ENCODE results near the gene B3GALT4.
A peak's percentile ranks its signal among the peaks of the same experiment; 100 is the strongest.

B3GALT4 gene

GRCh38 chr6:33292996-33293682 lies 16.2 kb downstream of the B3GALT4 start:
- no peak for DNase-seq (ENCODE audit: low read depth)

GRCh38 chr6:33294086-33294823 lies 17.3 kb downstream of the B3GALT4 start:
- DNase-seq (ENCODE audit: low read depth): no peak

DNA sequence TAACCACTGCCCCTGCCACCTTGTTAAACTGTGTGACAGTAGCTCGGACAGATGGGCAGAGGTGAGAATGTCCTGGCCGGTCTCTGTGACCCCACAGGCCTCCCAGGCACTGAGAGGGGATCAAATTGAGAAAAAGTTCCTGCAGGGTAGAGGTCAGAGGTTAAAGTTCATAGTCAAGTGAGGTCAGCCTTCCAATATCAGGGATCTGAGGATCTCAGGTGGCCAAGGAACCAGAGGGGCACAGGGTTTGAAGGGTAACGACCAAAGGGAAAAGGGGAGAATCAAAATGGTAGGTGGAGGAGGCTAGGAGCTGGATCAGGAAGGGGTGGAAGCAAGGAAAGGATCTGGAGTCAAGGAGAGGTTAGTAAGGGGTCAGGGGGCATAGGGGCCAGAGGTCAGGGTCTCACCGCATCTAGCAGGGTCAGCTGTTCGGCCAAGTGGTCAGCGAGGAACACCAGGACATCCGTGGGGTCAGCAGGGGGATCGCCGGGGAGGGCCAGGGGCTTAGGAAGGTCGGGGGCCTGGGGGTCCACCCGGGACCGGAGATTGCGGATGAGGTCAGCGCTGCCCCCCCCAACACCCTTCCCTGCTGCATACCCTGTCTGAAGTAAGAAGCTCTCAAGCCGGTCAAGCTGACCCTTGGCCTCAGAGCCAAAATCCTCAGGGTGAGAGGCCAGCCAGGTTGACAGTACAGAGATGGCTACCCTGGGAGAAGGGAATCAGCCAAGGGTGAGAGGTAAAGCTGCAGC lies 18.9 kb downstream of the B3GALT4 start:
- no peak for DNase-seq (ENCODE audit: low read depth)

DNA sequence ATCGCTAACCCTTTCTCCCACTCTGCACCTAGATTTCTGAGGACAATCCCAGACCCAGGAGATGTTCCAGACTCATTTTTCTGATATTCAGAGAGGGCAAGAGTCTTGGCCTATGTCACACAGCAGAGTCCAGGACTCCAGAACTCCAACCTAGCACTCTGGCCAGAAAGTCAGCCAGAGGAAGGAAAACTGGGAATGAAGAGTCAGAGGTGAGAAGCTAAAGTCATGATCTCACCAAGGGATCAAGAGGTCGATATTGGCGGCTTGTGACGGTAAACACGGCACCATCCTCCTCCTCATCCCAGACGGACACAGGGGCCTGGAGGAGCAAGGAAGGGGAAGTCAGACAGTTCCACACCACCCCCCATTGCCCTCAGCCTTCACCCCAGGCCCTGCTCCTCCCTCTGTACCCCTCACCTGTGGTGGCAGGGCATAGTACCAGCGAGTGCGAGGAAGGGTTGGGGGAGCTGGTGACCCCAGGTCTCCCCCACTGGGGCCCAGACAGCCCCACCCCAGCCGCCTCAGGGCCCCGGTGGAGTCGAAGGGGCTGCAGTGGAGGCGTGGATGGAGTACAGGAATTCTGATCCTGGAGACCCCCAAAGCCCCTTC lies 20.0 kb downstream of the B3GALT4 start:
- no peak for DNase-seq (ENCODE audit: low read depth)

DNA sequence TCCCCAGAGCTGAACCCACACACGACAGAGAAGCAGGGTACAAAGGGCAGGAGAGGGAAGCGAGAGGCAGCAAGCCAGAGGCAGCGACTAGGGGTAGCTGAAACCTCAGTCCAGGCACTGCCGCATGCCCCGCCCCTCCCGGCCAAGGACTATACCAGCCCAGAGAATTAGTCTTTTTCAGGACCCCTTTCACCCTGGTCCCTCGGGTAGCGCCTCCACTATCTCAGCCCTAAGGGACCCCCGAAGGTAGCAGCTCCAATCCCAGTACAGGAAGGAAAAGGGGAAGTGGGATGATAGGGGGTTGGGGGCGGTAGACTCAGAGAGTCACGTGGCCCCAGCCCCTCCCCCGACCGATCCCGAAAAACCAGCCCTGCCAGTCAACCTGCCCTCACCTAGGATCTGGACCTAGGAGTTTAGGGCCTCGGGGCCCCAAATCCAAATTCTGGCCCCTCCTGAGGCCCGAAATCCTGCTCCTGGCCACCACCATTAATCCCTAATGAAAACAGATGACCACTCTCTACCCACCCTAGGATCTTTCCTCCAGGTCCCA lies 20.6 kb downstream of the B3GALT4 start:
- DNase-seq (ENCODE audit: low read depth): no peak

GRCh38 chr6:33297956-33298772 lies 21.2 kb downstream of the B3GALT4 start:
- DNase-seq (ENCODE audit: low read depth): no peak

DNA sequence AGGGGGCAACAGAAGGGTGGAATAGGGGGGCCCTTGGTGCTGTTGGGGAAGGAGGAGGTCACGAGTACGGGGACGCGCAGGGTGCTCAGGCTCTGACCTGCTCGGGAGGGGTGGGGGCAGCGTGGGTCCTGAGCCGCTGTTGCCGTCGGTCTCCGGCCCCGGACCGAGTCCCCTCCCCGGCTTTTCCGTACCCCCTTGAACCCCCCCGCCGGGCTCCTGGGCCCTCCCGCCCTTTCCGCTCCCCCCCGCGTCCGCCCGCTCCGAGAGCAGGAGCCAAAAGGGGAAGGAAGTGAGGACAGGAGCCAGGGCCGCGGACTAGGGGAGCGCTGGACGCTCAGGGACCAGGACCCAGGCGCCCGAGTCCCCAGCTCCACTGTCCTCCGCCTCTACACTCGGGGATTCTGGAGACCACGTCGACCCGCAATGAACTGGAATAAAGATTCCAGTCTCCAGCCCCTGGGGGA lies 21.9 kb downstream of the B3GALT4 start, which contains the start of gene RGL2:
RGL2 (minus strand) TSS at position 170 of the 464 bp plus-strand sequence. CDS start 332 bp downstream, outside the sequence.
- DNase-seq (ENCODE audit: low read depth): no peak

GRCh38 chr6:33299237-33299944 lies 22.5 kb downstream of the B3GALT4 start:
- DNase-seq (ENCODE audit: low read depth): peak; percentile 85

DNA sequence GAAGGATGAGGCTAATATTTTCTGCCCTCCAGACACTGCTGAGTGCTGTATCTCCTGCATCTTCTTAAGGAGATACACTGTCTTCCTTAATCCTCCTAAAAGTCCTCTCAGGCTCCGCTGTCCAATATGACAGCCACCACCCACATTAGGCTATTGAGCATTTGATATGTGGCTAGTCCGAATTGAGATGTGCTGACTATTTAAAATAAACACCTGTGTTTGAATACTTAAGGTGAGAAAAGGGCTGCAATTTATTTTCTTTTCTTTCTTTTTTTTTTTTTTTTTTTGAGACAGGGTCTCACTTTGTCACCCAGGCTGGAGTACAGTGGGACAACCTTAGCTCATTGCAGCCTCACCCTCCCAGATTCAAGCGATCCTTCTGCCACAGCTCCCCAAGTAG lies 25.0 kb downstream of the B3GALT4 start:
- no peak for DNase-seq (ENCODE audit: low read depth)

DNA sequence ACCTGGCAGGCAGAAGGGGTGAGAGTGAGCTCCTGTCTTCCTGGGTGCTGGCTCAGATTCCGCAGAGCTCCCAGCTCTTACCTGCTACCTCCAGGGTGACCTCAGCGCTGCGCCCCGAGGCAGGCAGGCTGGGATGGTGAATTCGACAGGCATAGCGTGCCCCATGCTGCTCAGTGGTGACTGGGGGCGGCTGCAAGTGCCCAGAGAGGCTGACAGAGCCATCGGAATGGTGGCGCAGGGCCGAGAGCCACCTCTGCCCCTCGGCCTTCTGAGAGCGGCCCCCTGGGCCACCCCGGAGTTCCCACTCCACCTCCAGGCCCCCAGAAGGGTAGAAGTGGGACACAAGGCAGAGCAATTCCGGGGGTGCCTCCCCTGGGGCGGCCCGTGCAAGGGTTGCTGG lies 27.3 kb downstream of the B3GALT4 start:
- no peak for DNase-seq (ENCODE audit: low read depth)

DNA sequence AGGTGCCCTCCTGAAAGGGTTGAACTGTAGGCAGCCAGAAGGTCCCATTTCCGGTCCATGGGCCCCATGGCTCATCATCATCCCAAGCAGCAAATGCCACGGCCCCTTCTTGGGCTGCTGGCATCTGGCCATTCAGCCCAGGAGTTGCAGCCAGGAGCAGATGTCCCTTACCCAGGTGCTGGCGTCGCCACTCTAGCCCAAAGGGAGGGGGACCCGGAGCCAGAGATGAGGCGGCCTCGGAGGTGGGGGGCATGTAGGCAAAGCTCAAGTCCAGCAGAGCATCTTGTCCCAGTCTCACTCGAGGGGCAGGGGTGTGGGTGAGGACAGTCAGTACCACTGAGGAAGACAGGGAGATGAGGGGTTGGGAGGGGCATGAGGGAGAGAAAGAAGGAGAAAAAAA lies 28.1 kb downstream of the B3GALT4 start:
- no peak for DNase-seq (ENCODE audit: low read depth)

DNA sequence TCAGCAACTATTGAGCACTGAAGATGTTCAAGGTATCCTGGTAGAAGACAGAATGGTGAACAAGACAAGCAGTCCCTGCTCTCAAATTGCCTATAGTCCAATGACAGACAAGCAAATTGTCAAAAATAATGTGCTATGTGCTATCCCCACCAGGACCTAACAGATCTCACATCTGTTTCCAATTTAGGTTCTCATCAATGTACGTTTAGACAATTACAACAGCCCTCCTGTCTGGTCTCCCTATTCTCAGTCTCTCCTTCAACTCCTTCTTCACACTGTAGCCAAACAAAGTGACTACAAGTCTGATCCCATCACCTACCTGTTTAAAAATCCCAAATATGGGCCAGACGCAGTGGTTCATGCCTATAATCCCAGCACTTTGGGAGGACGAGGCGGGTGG lies 29.4 kb downstream of the B3GALT4 start:
- no peak for DNase-seq (ENCODE audit: low read depth)

GRCh38 chr6:33312361-33313104 lies 35.6 kb downstream of the B3GALT4 start:
- DNase-seq (ENCODE audit: low read depth): peak; percentile 53

GRCh38 chr6:33313105-33313708 lies 36.3 kb downstream of the B3GALT4 start:
- no peak for DNase-seq (ENCODE audit: low read depth)

DNA sequence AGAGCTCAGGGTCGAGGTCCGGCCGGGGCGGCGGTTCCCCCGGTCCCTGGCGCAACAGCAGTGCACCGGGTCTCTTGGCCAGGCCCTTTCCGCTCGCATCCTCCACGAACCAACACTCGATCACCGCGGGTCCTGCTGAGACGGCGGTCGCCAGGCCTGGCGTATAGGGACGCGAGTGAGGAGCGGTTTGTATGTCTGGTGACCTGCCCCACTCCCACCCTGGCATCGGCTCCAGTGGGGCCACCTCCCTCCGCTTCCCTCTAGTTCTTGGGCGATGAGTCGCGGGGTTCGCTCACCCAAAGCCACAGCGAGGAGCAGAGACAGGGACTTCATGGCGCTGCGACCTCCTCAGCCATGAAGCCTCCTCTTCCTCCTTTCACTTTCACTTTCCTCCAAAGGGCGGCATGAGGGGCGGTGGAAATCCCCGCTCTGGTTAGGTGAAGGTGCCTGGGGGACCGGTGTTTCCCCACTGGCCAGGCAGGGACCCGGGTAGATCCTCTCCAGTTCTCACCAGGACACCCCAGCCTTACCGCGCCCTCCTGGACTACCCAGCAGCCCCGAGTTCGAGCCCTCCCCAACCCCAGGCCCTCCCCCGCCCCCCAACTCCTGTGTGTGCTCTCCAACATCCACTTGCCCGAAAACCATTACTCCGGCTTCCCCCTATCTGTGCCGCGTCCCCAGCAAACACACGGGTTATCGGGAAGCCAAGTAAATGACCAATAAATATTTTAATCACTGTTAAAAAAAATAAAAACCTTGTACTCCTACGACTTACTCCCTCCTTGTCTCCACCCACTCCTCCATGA lies 37.0 kb downstream of the B3GALT4 start, which contains the start of gene TAPBP:
TAPBP (minus strand) TSS at position 370 of the 806 bp plus-strand sequence; CDS start at position 333, 37 bp downstream.
- DNase-seq (ENCODE audit: low read depth): peak; percentile 65

DNA sequence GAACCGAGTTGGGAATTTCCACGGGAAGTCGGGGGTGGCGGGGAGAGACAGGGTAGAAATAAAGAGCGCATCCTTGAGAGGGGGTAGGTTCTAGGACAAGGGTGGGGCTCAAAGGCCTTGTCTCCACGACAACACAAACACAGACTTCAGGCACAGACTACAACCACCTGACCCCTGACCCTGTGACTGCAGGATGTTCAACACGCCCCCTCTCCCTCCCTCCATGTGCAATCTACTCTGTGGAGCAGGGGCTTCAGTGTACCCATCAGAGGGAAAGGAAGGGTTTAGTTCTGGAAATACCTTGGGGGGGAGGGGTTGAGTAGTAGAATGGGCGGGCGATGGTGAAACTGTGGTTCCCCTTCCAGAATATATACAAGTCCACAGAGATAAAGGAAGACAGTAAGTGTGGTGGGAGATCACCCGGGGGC lies 37.6 kb downstream of the B3GALT4 start:
- no peak for DNase-seq (ENCODE audit: low read depth)

DNA sequence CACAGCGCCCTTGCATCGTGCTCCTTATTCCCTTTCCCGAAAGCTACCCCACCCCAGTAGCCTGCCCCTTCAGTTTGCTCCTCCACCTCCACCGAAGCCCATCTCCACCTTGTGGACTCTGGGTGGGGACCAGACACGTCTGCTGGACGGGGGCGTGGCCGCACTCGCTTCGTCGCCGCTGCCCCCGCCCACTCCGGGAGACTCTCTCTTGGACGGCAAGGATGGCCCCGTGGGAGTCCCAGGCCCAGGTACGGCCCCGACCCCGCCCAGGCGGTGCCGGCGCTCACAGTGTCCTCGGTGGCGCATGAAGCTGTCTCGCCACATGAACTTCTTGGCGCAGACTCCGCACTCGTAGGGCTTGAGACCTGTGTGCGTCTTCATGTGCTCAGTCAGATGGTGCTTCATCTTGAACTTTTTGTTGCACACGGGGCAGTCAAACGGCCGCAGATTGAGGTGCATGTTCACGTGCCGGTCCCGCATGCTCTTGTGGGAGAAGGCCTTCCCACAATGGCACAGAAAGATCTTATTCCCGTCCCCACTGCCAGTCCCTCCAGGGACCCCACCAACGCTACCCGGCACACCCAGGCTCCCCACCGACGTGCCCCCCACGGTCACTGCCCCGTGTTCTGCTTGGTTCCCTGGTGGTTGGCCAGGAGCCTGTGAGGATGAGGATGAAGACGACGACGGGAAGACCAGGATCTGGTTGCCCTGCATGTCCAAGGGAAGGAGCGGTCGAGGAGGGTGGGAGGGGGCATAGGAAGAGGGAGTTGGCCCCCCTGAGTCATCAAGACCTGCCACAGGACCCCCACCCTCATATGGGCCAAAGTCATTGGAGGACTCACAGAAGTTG lies 38.2 kb downstream of the B3GALT4 start:
- no peak for DNase-seq (ENCODE audit: low read depth)

Data from stimulated activated CD8-positive, alpha-beta memory T cell treated with anti-CD3 and anti-CD28 coated beads, Interleukin-7, amount 100 ng/mL, for 24 hours (primary cell).